Measurements from ENCODE around the gene ASPG. TPM values are rescaled to one million over a fixed set of nuclear protein-coding genes. Genes with fewer than 3 reads are reported as not detected.

ASPG gene
- total RNA-seq, 2 experiments from 2014 or later: not detected

DNA sequence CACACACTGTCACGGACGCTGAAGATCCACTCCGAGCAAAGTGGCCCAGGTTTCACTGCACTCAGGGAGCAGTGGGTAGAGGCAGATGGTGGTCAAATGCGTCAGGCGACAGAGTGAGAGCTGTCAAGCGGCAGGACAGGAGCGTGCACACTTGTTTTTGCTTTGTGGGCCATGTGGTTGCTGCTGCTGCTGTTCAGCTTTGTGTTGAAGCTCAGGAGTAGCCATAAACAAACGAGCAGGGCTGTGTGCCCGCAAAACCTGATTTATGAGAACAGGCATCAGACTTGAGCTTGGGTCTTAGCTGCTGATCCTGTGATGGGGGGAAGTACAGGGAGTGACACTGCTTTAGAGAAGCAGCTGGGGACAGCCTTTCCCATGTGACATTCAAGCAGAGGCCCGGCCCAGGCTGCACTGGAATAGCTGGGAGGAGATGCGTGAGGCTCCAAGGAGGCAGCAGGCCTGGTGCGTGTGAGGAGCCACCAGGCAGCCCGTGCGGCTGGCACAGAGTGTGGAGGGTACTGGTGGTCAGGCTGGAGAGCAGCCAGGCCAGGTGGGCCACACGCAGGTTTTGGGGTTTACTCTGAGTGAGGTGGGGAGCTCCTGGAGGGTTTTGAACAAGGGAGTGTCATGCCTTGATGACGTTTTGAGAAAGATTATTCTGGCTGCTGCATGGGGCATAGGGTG lies 31.1 kb upstream of the ASPG start:
- Mint-ChIP-seq H3K27ac (no peak overlapping the region), H3K36me3 (no peaks in the 10 kb centered on the region), H3K4me3 (no peak overlapping the region), H3K27me3 (peaks cover 34% of the 10 kb centered on the region), H3K9me3 (ENCODE audit: low read depth) (no peaks in the 10 kb centered on the region), H3K4me1 (no peaks in the 10 kb centered on the region)
- ATAC-seq: no peak
- CTCF ChIA-PET: no interaction called here
- DNase-seq: no peak

GRCh38 chr14:104062281-104062680 lies 23.2 kb upstream of the ASPG start:
- H3K27ac Mint-ChIP-seq: no peak overlapping the region
- H3K9me3 Mint-ChIP-seq (ENCODE audit: low read depth): no peaks in the 10 kb centered on the region
- ATAC-seq (no peak), DNase-seq (no peak)
- CTCF ChIA-PET: no interaction called here
- no peak overlapping the region for H3K4me3 Mint-ChIP-seq
- no peaks in the 10 kb centered on the region for H3K4me1 Mint-ChIP-seq
- peaks cover 41% of the 10 kb centered on the region for H3K27me3 Mint-ChIP-seq
- no peaks in the 10 kb centered on the region for H3K36me3 Mint-ChIP-seq

- ATAC-seq (no peak), DNase-seq (no peak)
- CTCF ChIA-PET: interaction anchor here (1.5 kb wide), 1 partner anchor 14 kb away, joined by 5 read pairs; no protein-coding TSS in a partner anchor
- Mint-ChIP-seq H3K36me3 (no peaks in the 10 kb centered on the region), H3K27me3 (peaks cover 35% of the 10 kb centered on the region), H3K4me3 (no peak overlapping the region), H3K27ac (no peak overlapping the region), H3K4me1 (no peaks in the 10 kb centered on the region), H3K9me3 (ENCODE audit: low read depth) (no peaks in the 10 kb centered on the region)
These were observed 21.5 kb upstream of the ASPG start for GRCh38 chr14:104064003-104064402.

GRCh38 chr14:104066279-104066678 lies 19.2 kb upstream of the ASPG start:
- Mint-ChIP-seq H3K4me1 (no peaks in the 10 kb centered on the region), H3K4me3 (no peak overlapping the region), H3K27me3 (peaks cover 24% of the 10 kb centered on the region), H3K9me3 (ENCODE audit: low read depth) (no peaks in the 10 kb centered on the region), H3K27ac (no peak overlapping the region), H3K36me3 (no peaks in the 10 kb centered on the region)
- ATAC-seq (no peak), DNase-seq (no peak)
- CTCF ChIA-PET: no interaction called here

- H3K36me3 Mint-ChIP-seq: no peaks in the 10 kb centered on the region
- no peaks in the 10 kb centered on the region for H3K9me3 Mint-ChIP-seq (ENCODE audit: low read depth)
- H3K27ac Mint-ChIP-seq: no peak overlapping the region
- no peak for ATAC-seq
- H3K4me1 Mint-ChIP-seq: no peaks in the 10 kb centered on the region
- CTCF ChIA-PET: no interaction called here
- H3K27me3 Mint-ChIP-seq: peaks cover 24% of the 10 kb centered on the region
- no peak for DNase-seq
- no peak overlapping the region for H3K4me3 Mint-ChIP-seq
These were observed 18.7 kb upstream of the ASPG start for GRCh38 chr14:104066719-104067295.

DNA sequence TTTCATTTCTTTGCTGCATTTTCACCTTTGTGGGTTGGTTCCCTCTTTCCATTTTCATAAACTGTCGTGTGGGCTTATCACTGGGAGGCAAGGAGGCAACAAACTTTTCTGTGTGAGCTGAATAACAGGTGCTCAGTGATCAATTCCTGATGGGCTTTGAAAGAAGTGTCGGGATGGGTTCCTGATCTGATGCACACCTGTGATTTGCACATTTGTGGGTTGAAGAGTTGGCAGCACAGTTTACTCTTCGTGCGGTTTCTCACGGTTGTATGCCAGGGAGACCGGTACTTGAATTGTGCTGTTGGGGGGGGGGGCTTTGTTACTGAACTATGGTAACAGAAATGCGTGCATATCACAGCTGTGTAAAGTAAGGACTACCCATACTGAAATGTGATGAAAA lies 16.0 kb upstream of the ASPG start:
- H3K4me3 Mint-ChIP-seq: no peak overlapping the region
- DNase-seq (no peak), ATAC-seq (no peak)
- no peak overlapping the region for H3K27ac Mint-ChIP-seq
- H3K4me1 Mint-ChIP-seq: no peaks in the 10 kb centered on the region
- peaks cover 6% of the 10 kb centered on the region for H3K36me3 Mint-ChIP-seq
- CTCF ChIA-PET: interaction anchor here (1.0 kb wide), 1 partner anchor 8 kb away, joined by 3 read pairs; no protein-coding TSS in a partner anchor
- peaks cover 11% of the 10 kb centered on the region for H3K27me3 Mint-ChIP-seq
- H3K9me3 Mint-ChIP-seq (ENCODE audit: low read depth): peaks cover 8% of the 10 kb centered on the region

DNA sequence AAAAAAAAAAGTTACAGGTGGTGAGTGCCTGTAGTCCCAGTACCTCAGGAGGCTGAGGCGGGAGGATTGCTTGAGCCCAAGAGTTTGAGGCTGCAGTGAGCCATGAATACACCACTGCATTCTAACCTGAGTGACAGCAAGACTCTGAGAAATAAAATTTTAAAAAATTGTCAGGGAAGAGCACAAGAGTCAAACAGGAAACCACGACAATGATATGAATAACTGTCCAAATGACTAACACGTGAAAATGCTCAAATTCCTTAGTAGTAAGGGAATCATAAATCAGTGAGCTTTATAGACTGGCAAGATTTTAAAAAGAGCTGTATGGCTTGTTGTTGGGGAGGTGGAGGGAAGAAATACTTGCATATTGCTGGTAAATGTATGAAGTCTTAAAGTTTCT lies 12.9 kb upstream of the ASPG start:
- H3K27me3 Mint-ChIP-seq: peaks cover 14% of the 10 kb centered on the region
- H3K36me3 Mint-ChIP-seq: peaks cover 6% of the 10 kb centered on the region
- H3K9me3 Mint-ChIP-seq (ENCODE audit: low read depth): peaks cover 8% of the 10 kb centered on the region
- no peak overlapping the region for H3K4me3 Mint-ChIP-seq
- peaks cover 8% of the 10 kb centered on the region for H3K4me1 Mint-ChIP-seq
- ATAC-seq (no peak), DNase-seq (no peak)
- H3K27ac Mint-ChIP-seq: no peak overlapping the region
- CTCF ChIA-PET: no interaction called here

- no peak overlapping the region for H3K27ac Mint-ChIP-seq
- no peak for ATAC-seq
- CTCF ChIA-PET: no interaction called here
These were observed 11.7 kb upstream of the ASPG start for GRCh38 chr14:104073764-104074163.

GRCh38 chr14:104075530-104076151 lies 9.9 kb upstream of the ASPG start:
- no peak overlapping the region for H3K27ac Mint-ChIP-seq
- H3K9me3 Mint-ChIP-seq (ENCODE audit: low read depth): peaks cover 8% of the 10 kb centered on the region
- H3K4me3 Mint-ChIP-seq: no peak overlapping the region
- DNase-seq (no peak), ATAC-seq (no peak)
- H3K36me3 Mint-ChIP-seq: peaks cover 6% of the 10 kb centered on the region
- H3K4me1 Mint-ChIP-seq: peaks cover 17% of the 10 kb centered on the region
- CTCF ChIA-PET: interaction anchor here (0.9 to 3.6 kb wide), 5 partner anchors 11 to 273 kb away, joined by 3 to 33 read pairs (median 3); no protein-coding TSS in a partner anchor
- H3K27me3 Mint-ChIP-seq: peaks cover 14% of the 10 kb centered on the region

More at GRCh38 chr14:104073764-104074163, 11.7 kb upstream of the ASPG start:
- H3K4me1 Mint-ChIP-seq: peaks cover 17% of the 10 kb centered on the region
- no peak overlapping the region for H3K4me3 Mint-ChIP-seq
- peaks cover 8% of the 10 kb centered on the region for H3K9me3 Mint-ChIP-seq (ENCODE audit: low read depth)
- peaks cover 6% of the 10 kb centered on the region for H3K36me3 Mint-ChIP-seq
- DNase-seq: no peak
- H3K27me3 Mint-ChIP-seq: peaks cover 17% of the 10 kb centered on the region

- Mint-ChIP-seq H3K27ac (no peak overlapping the region), H3K36me3 (peaks cover 6% of the 10 kb centered on the region), H3K4me1 (peaks cover 17% of the 10 kb centered on the region), H3K4me3 (no peak overlapping the region), H3K9me3 (ENCODE audit: low read depth) (peaks cover 8% of the 10 kb centered on the region), H3K27me3 (peaks cover 14% of the 10 kb centered on the region)
- ATAC-seq (peak; percentile 42), DNase-seq (no peak)
- CTCF ChIA-PET: interaction anchor here (1.1 to 3.6 kb wide), 4 partner anchors 10 to 274 kb away, joined by 3 to 33 read pairs (median 4); no protein-coding TSS in a partner anchor
These were observed 8.8 kb upstream of the ASPG start for GRCh38 chr14:104076743-104077142.

GRCh38 chr14:104078031-104078455 lies 7.5 kb upstream of the ASPG start:
- H3K9me3 Mint-ChIP-seq (ENCODE audit: low read depth): peaks cover 4% of the 10 kb centered on the region
- peaks cover 14% of the 10 kb centered on the region for H3K27me3 Mint-ChIP-seq
- H3K4me1 Mint-ChIP-seq: peaks cover 17% of the 10 kb centered on the region
- CTCF ChIA-PET: interaction anchor here (0.6 to 3.6 kb wide), 32 partner anchors 9 to 580 kb away, joined by 3 to 33 read pairs (median 4); no protein-coding TSS in a partner anchor
- DNase-seq (peak; percentile 92), ATAC-seq (peak; percentile 99)
- H3K4me3 Mint-ChIP-seq: peak overlapping the region; percentile 19
- peak overlapping the region; percentile 23 for H3K27ac Mint-ChIP-seq
- H3K36me3 Mint-ChIP-seq: peaks cover 2% of the 10 kb centered on the region

DNA sequence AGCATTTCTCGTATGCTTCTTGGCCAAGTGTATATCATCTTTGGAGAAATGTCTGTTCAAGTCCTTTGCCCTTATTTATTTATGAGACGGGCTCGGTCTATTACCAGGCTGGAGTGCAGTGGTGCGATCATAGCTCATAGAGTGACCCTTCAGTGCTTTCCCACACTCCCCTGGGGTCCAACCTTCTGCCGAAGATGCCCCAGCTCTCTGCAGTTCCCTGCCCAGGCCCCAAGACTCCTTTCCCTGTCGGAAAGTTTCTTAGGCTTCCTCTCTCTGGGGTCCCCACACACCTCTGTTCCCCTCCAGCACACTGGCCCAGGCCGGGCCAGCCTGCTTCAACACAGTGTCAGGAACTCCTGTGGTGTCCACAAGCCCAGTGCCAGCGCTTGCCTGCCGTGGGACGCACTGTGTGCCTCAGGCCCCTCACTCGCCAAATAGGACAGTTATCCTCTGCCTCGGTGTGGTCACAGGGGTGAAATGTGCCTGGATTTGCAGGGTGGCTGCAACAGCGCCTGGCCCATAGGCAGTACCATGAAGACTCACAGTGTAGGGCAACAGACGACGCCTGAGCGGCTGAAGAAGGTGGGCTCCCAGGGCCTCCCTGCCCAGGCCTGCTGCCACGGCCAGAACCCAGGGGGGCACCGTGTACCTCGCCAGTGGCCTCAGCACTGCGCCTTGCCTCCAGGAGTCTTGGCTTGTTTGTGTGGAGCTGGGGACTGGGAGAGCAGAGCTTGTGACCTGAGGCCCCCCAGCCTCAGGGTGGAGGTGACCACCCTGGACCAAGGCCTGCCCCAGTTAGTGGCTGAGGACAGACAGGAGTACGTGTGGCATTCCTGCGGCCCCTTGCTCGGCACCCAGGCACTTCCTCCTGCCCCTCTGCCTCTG lies 4.9 kb upstream of the ASPG start:
- CTCF ChIA-PET: no interaction called here
- Mint-ChIP-seq H3K36me3 (no peaks in the 10 kb centered on the region), H3K27ac (no peak overlapping the region), H3K9me3 (ENCODE audit: low read depth) (no peaks in the 10 kb centered on the region), H3K4me3 (no peak overlapping the region), H3K4me1 (peaks cover 17% of the 10 kb centered on the region), H3K27me3 (peaks cover 18% of the 10 kb centered on the region)
- ATAC-seq (no peak), DNase-seq (peak; percentile 35)

DNA sequence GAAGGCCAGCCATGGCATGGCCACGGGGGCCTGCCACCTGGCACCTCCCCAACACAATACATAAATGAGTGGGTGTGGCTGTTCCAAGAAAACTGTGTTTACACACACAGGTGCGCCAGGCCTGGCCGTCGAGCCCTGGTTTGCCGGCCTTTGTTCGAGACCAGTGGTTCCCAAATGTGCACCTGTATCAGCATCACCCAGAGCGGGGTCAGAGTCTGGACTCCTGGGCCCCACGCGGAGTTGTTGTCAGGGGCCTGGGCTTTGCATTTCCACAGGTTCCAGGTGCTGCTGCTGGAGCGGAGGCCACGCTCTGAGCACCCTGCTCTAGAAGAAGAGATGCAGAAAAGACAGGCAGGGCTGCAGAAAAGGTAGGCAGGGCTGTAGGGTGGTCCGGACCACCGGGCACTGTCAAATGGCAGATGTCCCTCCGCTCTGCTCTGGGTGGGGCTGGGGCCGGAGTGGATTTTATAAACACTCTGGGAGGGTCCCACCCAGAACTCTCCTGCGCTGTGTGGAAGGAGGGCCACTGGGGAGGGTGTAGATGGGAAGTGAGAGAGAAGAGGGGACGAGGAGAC lies 4.2 kb upstream of the ASPG start:
- Mint-ChIP-seq H3K4me1 (peaks cover 17% of the 10 kb centered on the region), H3K4me3 (no peak overlapping the region), H3K9me3 (ENCODE audit: low read depth) (no peaks in the 10 kb centered on the region), H3K27ac (no peak overlapping the region), H3K36me3 (no peaks in the 10 kb centered on the region), H3K27me3 (peaks cover 13% of the 10 kb centered on the region)
- ATAC-seq (no peak), DNase-seq (no peak)
- CTCF ChIA-PET: no interaction called here

Data from activated CD8-positive, alpha-beta memory T cell treated with anti-CD3 and anti-CD28 coated beads, Interleukin-2, amount 10 ng/mL, durations not matched to agents 7 days and 5 days (primary cell).